NCI-H2029 treated with DMSO at 0.1 percent for 48 hours (cell line): ENCODE results near the gene KLLN.
A peak's percentile ranks its signal among the peaks of the same experiment; 100 is the strongest.
"Not testable (repeated sequence)": the region's sequence is repeated elsewhere in the genome, so short reads cannot be mapped to it uniquely, and the experiment has no call there.

Experiments used
- DNase-seq: peaks from one replicate; lab custom pipeline; 2025; lab: John Stamatoyannopoulos, UW

KLLN gene

DNA sequence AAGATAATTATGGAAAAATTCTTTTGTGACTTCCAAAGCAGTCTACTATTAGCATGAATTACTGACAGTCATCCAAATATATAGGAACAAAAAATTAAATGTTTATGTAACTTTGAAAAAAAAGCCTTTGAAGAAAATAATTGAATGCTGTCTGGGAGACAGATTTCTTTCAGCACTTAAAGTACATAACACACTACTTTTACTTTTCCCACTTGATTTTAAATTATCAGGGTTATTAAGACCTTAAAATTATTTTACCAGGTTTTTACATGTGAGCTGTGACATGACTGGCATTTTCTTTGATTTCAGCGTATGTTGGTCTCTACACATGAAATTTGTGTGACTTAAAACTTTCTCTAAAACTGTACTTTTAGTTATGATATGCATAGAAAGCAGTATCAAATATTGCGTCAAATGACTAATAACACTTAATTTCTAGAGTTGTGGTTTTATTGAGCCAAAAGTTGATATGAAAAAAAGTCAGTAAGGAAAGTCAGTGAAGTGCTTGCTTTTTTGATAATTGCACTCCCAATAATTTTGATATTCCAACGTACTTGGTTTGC lies 3.2 kb upstream of the KLLN start:
- no peak for DNase-seq

DNA sequence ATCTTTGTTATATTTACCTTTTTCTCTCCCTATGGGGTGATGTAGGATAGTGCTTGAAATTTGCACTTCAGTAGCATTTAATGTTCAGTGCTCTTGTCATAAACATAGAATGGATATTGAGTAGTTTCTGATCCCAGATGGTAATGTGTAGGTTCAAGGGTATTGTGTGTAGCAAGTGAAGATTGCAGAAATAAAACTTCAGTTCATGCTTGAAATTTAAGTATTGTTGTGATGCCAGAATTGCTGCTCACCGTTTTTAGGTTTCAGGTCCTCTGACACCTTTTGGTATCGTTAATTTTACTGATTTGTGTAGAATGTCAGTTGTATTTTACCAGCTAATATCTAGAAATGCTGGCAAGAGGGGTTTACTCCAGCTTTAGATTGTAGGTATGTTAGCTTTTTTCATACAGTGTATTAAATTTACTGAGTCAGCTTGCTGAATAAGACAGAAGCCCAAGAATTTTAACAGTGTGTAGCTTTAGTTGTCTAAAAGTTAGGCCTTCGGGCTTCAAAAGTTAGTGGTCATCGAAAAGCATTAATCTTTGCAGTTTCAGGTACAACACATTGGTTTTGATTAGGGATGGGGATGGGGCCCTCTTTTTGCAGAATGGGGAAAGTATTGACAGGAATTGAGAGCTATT lies 2.0 kb upstream of the KLLN start:
- DNase-seq: no peak

DNA sequence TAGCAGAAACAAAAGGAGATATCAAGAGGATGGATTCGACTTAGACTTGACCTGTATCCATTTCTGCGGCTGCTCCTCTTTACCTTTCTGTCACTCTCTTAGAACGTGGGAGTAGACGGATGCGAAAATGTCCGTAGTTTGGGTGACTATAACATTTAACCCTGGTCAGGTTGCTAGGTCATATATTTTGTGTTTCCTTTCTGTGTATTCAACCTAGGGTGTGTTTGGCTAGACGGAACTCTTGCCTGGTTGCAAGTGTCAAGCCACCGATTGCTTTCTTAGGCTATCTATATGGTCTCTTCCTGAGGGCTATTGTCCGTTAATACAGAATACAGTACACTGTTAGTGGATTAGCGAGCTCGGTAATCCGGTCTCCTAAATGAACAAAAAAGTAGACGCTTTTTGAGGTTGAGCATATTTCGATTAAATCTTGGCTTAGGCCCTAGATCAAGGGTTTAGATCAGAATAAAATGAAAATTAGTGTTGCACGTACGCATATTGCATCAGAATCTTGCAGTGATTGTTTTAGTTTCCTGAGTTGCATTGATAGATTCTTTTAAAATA lies 1.2 kb upstream of the KLLN start:
- DNase-seq: no peak

DNA sequence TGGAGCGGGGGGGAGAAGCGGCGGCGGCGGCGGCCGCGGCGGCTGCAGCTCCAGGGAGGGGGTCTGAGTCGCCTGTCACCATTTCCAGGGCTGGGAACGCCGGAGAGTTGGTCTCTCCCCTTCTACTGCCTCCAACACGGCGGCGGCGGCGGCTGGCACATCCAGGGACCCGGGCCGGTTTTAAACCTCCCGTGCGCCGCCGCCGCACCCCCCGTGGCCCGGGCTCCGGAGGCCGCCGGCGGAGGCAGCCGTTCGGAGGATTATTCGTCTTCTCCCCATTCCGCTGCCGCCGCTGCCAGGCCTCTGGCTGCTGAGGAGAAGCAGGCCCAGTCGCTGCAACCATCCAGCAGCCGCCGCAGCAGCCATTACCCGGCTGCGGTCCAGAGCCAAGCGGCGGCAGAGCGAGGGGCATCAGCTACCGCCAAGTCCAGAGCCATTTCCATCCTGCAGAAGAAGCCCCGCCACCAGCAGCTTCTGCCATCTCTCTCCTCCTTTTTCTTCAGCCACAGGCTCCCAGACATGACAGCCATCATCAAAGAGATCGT lies 690 bp upstream of the KLLN start:
- not testable (repeated sequence) for DNase-seq

DNA sequence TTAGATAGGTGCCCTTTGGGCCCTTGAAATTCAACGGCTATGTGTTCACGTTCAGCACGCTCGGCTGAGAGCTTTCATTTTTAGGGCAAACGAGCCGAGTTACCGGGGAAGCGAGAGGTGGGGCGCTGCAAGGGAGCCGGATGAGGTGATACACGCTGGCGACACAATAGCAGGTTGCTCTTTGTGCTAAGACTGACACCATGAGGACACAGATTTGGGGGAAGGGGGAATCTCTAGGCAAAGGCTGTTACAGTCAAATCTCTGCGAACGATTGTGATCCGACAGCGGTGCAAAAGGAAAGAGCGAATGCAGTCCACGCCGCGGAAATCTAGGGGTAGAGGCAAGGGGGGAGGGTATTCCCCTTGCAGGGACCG lies 667 bp downstream of the KLLN start:
- DNase-seq: no peak

GRCh38 chr10:87861953-87862678 lies 1.2 kb downstream of the KLLN start:
- DNase-seq: no peak

DNA sequence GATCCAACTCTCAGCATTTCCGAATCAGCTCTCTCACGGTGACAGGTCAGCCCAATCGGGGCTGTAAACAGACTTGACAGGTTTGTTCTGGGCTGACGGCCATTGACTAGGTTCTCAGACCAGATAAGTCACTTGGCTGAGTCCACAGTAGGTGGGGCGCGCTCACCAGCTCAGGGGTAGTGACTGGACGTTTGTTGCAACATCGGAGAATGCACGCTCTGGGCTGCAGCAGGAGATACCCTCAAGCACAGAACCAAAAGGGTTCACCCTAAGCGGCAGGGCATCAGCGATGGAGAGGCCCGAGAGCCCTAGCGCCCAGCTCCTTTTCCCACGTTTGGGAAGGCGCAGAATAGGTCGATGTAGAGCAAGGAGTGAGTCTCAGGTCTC lies 1.8 kb downstream of the KLLN start:
- DNase-seq: no peak

GRCh38 chr10:87860816-87861403 lies 2.4 kb downstream of the KLLN start:
- DNase-seq: no peak

- DNase-seq: peak; percentile 19
These were observed 3.1 kb downstream of the KLLN start for GRCh38 chr10:87860156-87860795.

- DNase-seq: not testable (repeated sequence)
These were observed 7.7 kb downstream of the KLLN start for GRCh38 chr10:87855665-87856064.

- not testable (repeated sequence) for DNase-seq
These were observed 8.1 kb downstream of the KLLN start for GRCh38 chr10:87855247-87855646.

DNA sequence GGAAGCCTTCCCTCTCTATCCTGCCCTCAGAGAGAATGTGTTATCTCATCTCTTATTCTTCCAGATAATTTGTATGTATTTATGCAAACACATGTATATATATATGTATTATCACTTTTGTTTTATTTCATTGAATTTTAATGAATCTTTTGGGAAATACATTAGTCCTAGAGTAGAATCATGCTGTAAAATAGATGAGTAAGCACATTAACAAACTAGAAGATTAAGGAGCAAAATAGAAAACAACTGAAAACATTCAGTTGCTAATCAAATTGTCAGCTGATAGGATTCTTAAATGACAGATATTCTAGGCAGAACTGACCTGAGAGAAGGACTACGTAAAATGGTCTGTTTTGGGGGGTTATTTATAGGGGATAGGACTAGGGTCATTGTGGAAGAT lies 11.2 kb downstream of the KLLN start:
- no peak for DNase-seq

DNA sequence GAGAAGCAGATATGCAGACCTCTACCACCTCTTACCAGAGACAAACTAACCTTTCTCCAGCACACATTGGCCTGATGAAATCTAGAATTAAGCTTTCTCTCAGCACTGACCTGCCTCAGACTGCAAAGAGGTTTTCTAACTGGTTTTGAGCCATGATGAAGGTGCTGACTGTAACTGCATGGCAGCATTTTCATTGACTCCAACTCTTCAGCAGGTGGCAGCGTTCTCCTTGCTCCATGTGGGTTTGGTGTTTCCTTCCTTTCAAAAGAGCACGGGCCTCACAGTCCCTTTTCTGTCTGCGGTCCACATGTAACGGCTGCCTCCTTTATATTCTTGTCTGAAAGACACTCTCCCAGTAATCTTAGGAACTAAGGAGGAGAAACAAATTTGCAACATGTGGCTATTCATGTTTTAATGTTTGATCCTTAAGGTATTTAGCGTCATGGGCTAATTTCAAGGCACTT lies 12.6 kb downstream of the KLLN start:
- DNase-seq: no peak

DNA sequence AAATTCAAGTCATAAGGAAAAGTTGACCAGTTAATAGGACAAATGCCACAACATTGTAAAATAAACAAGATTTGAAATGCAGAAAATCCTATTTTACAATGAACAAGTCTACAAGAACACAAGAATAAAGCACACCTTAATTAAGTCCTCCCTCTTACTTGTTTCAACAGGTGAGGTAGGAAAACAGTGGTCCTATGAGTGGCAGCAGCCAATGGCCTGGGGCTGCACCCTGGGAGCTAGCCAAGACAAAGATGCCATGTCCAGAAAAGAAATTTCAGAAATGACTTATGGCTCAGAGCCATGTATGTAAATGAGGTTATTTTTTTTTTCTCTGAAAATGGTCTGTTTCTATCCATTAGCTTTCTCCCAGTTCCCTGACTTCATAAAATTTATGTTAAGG lies 14.3 kb downstream of the KLLN start:
- DNase-seq: no peak

GRCh38 chr10:87847550-87847949 lies 15.8 kb downstream of the KLLN start:
- DNase-seq: no peak

DNA sequence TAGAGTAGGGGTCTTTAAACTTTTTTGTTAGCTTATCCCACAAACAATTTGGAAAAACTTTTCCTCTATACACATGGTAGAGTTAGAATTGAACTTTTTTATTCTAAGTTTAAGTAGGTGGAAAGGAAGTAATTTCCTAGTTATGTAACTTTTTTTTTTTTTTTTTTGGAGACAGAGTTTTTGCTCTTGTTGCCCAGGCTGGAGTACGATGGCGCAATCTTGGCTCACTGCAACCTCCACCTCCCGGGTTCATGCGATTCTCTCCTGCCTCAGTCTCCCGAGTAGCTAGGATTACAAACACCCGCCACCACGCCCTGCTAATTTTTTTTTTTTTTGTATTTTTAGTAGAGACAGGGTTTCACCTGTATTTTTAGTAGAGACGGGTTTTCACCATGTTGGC lies 16.6 kb downstream of the KLLN start:
- DNase-seq: not testable (repeated sequence)

DNA sequence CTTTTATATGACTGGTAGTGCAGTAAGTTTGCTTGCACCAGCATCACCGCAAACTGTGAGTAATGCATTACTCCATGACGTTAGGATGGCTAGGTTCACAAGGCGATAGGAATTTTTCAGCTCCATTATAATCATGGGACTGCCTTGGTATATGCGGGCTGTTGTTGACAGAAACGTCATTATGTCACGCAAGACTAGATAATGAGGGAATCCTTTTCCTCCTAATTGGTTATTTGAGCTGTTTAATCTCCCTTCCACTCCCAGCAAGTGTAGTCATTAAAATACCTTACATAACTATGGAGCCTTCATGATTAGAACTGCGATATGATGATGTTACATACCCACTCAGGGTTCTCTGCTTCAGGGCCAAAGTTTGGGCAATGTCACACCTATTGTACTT lies 17.3 kb downstream of the KLLN start:
- no peak for DNase-seq

DNA sequence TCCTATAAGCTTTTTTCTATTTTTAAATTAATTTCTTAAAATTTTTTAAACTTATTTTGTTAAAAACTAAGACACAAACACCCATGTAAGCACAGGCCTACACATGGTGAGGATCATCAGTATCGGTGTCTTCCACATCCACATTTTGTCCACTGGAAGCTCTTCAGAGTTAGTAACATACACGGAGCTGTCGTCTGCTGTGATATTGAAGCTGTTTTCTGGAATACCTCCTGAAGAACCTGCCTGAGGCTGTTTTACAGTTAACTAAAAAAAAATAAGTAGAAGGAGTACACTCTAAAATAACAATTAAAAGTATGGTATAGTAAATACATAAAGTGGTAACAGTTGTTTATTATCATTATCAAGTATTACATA lies 17.7 kb downstream of the KLLN start:
- DNase-seq: no peak

GRCh38 chr10:87844837-87845623 lies 18.3 kb downstream of the KLLN start:
- no peak for DNase-seq

DNA sequence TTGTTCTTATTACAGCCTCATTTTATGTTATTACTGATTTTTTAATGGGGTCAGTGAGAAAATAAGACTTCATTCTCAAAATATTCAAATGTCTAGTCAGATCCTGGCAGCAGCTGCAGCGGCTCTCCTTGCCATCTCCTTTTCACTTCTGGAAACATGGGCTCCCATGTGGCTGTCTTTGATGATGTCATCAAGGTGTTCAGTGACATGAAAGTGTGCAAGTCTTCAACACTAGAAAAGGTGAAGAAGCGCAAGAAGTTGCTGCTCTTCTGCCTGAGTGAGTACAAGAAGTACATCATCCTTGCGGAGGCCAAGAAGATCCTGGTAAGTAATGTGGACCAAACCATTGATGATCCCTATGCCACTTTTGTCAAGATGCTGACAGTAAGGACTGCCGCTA lies 19.6 kb downstream of the KLLN start:
- DNase-seq: no peak

DNA sequence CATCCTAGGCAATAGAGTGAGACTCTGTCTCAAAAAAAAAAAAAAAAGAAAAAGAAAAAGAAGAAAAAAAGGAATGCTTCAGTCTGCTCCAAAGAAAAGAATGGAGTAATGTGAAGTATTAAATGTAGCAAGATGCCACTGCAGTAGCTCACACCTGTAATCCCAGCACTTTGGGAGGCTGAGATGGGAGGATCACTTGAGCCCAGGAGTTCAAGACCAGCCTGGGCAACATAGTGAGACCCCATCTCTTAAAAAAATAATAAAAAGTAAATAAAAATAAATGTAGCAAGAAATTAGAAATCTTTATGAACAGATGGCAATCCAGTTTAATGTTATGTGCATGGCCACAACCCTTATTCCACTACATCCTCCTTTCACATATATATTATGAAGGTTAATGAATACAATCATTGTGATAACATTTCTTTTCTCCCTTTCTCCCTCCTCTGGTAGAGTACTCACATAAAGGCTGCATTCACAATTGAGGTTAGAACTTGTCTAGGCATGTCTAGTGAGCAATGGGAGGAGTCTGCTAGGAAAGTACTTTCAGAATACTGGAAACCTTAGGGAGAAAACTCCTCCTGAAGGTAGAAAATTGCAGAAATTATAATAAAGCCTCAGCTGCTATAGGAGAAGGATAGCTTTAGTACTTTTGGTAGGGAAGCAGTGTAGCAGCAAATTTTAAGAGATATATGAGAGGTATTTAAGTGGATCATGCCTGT lies 20.4 kb downstream of the KLLN start:
- no peak for DNase-seq
